WTC11 (cell line): Measurements from ENCODE around the gene COMMD10. TPM values are rescaled to one million over a fixed set of nuclear protein-coding genes. Genes with fewer than 3 reads are reported as not detected.

Source experiments
- ATAC-seq: fragments of 200-7000 bp; cut with Tn5 transposase; 2 replicates; pipeline ENCODE4 v1.10.0; 2021; ENCODE audit warnings: mild to moderate bottlenecking, moderate library complexity
- CTCF ChIA-PET: fragments of 300-600 bp; sonication (Branson Sonifier 250); formaldehyde crosslinking; loops from one replicate; lab custom pipeline; 2021; ENCODE audit warnings: antibody characterized with exemption; lab: Charles Lee
- POLR2A ChIA-PET: fragments of 350-600 bp; sonication (Branson Sonifier 250); formaldehyde crosslinking; loops from one replicate; lab custom pipeline; 2021; ENCODE audit warnings: antibody characterized with exemption; lab: Charles Lee
- DNase-seq: peaks from one replicate; pipeline ENCODE4 v3.0.0; 2021; ENCODE audit warnings: low spot score
- H3K27ac Mint-ChIP-seq: 2 replicates; pipeline ENCODE4 v1.8.0; 2021; ENCODE audit warnings: mixed read lengths
- H3K27me3 Mint-ChIP-seq: 2 replicates; pipeline ENCODE4 v1.8.0; 2021; ENCODE audit warnings: low read depth, mild to moderate bottlenecking, moderate library complexity, mixed read lengths
- H3K36me3 Mint-ChIP-seq: 2 replicates; pipeline ENCODE4 v1.8.0; 2021; ENCODE audit warnings: mixed read lengths
- H3K4me1 Mint-ChIP-seq: 2 replicates; pipeline ENCODE4 v1.8.0; 2022; ENCODE audit warnings: mixed read lengths
- H3K4me3 Mint-ChIP-seq: 2 replicates; pipeline ENCODE4 v1.8.0; 2021; ENCODE audit warnings: mild to moderate bottlenecking, moderate library complexity, mixed read lengths
- H3K9me3 Mint-ChIP-seq: 2 replicates; pipeline ENCODE4 v1.8.0; 2021; ENCODE audit warnings: mixed read lengths
- ATF1 ChIP-seq: sonication (generic); formaldehyde crosslinking; IDR thresholded peaks from 2 replicates; pipeline ENCODE4 v1.8.1; 2023; ENCODE audit warnings: mild to moderate bottlenecking, moderate library complexity, missing genetic modification reagents
- CBFB ChIP-seq: sonication (generic); formaldehyde crosslinking; IDR thresholded peaks from 2 replicates; pipeline ENCODE4 v1.8.1; 2022; ENCODE audit warnings: mild to moderate bottlenecking, low read depth, missing genetic modification reagents
- GABPB1 ChIP-seq: sonication (generic); formaldehyde crosslinking; IDR thresholded peaks from 2 replicates; pipeline ENCODE4 v1.8.1; 2023; ENCODE audit warnings: mild to moderate bottlenecking, missing genetic modification reagents
- JAZF1 ChIP-seq: fragments of 250-450 bp; sonication (Bioruptor Pico); IDR thresholded peaks from 2 replicates; pipeline ENCODE4 v1.9.0; 2021; ENCODE audit warnings: moderate library complexity, mild to moderate bottlenecking, inconsistent platforms
- NR1H2 ChIP-seq: sonication (generic); formaldehyde crosslinking; IDR thresholded peaks from 2 replicates; pipeline ENCODE4 v1.9.0; 2021; ENCODE audit warnings: mild to moderate bottlenecking, moderate library complexity, missing genetic modification reagents
- NR3C1 ChIP-seq: sonication (generic); formaldehyde crosslinking; conservative IDR thresholded peaks from 2 replicates; pipeline ENCODE4 v1.8.1; 2023; ENCODE audit warnings: low read depth, mild to moderate bottlenecking, missing genetic modification reagents
- SMAD4 ChIP-seq: sonication (generic); formaldehyde crosslinking; IDR thresholded peaks from 2 replicates; pipeline ENCODE4 v1.8.0; 2022; ENCODE audit warnings: mild to moderate bottlenecking, missing genetic modification reagents
- TP53 ChIP-seq: sonication (generic); formaldehyde crosslinking; IDR thresholded peaks from 2 replicates; pipeline ENCODE4 v1.8.1; 2023; ENCODE audit warnings: mild to moderate bottlenecking, missing genetic modification reagents
- ZBTB21 ChIP-seq: sonication (generic); formaldehyde crosslinking; IDR thresholded peaks from 2 replicates; pipeline ENCODE4 v1.8.1; 2023; ENCODE audit warnings: mild to moderate bottlenecking, missing genetic modification reagents, borderline replicate concordance
- ZNF138 ChIP-seq: sonication (generic); formaldehyde crosslinking; conservative IDR thresholded peaks from 2 replicates; pipeline ENCODE4 v1.8.1; 2022; ENCODE audit warnings: mild to moderate bottlenecking, moderate library complexity, missing genetic modification reagents
- ZNF396 ChIP-seq: fragments of 250-450 bp; sonication (Bioruptor Pico); IDR thresholded peaks from 2 replicates; pipeline ENCODE4 v1.8.0; 2021; ENCODE audit warnings: mild to moderate bottlenecking, moderate library complexity, borderline replicate concordance
- total RNA-seq: library from RNA; stranded (reverse); gene quantifications from 3 replicates; pipeline ENCODE4 v1.2.3, GENCODE V29; 2021
- TF ChIP-seq, protein P1 (sequence below): sonication (generic); formaldehyde crosslinking; IDR thresholded peaks from 2 replicates; pipeline ENCODE4 v1.8.1; 2023; ENCODE audit warnings: mild to moderate bottlenecking, missing genetic modification reagents
- TF ChIP-seq, protein P2 (sequence below): sonication (generic); formaldehyde crosslinking; IDR thresholded peaks from 2 replicates; pipeline ENCODE4 v1.8.1; 2023; ENCODE audit warnings: mild to moderate bottlenecking, missing genetic modification reagents, borderline replicate concordance
- TF ChIP-seq, protein P3 (sequence below): sonication (generic); formaldehyde crosslinking; IDR thresholded peaks from 2 replicates; pipeline ENCODE4 v1.8.0; 2023; ENCODE audit warnings: mild to moderate bottlenecking, missing genetic modification reagents
- TF ChIP-seq, protein P4 (sequence below): sonication (generic); formaldehyde crosslinking; IDR thresholded peaks from 2 replicates; pipeline ENCODE4 v1.8.1; 2023; ENCODE audit warnings: mild to moderate bottlenecking, missing genetic modification reagents
- TF ChIP-seq, protein P5 (sequence below): fragments of 250-450 bp; sonication (Bioruptor Pico); IDR thresholded peaks from 2 replicates; pipeline ENCODE4 v2.1.2; 2022; ENCODE audit warnings: mild to moderate bottlenecking, moderate library complexity
- TF ChIP-seq, protein P6 (sequence below): sonication (generic); formaldehyde crosslinking; IDR thresholded peaks from 2 replicates; pipeline ENCODE4 v1.8.0; 2023; ENCODE audit warnings: missing genetic modification reagents
- TF ChIP-seq, protein P7 (sequence below): fragments of 250-450 bp; sonication (Bioruptor Pico); IDR thresholded peaks from 2 replicates; pipeline ENCODE4 v1.9.0; 2021; ENCODE audit warnings: mild to moderate bottlenecking, borderline replicate concordance

The COMMD10 gene
- total RNA-seq, 1 experiment from 2014 or later: 34.5 TPM

DNA sequence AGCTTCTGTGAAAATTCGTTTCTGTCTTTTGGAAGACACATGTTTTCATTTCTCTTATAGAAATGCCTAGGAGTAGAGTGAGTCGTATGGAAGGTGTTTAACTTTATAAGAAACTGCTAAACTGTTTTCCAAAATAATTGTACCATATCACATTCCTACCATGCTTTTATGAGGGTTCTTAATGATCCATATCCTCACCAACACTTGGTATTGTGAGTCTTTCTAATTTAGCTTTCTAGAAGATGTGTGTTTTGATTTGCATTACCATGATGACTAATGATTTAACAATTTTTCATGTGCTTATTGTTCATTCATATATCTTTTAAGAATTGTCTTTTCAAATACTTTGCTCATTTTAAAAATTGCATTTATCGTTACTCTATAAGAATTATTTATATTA is 223.6 kb downstream of the COMMD10 start:
- Mint-ChIP-seq H3K9me3 (peaks cover 19% of the 10 kb centered on the region), H3K27ac (no peak overlapping the region), H3K4me1 (peaks cover 13% of the 10 kb centered on the region), H3K4me3 (no peak overlapping the region), H3K36me3 (peaks cover 44% of the 10 kb centered on the region), H3K27me3 (no peaks in the 10 kb centered on the region)
- TF ChIP-seq, protein P1, sequence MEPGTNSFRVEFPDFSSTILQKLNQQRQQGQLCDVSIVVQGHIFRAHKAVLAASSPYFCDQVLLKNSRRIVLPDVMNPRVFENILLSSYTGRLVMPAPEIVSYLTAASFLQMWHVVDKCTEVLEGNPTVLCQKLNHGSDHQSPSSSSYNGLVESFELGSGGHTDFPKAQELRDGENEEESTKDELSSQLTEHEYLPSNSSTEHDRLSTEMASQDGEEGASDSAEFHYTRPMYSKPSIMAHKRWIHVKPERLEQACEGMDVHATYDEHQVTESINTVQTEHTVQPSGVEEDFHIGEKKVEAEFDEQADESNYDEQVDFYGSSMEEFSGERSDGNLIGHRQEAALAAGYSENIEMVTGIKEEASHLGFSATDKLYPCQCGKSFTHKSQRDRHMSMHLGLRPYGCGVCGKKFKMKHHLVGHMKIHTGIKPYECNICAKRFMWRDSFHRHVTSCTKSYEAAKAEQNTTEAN (CRISPR knock-in tag): no peak
- TF ChIP-seq ZBTB21 (CRISPR knock-in tag): no peak
- no peak for TF ChIP-seq ZNF138 (CRISPR knock-in tag)
- TF ChIP-seq, protein P2, sequence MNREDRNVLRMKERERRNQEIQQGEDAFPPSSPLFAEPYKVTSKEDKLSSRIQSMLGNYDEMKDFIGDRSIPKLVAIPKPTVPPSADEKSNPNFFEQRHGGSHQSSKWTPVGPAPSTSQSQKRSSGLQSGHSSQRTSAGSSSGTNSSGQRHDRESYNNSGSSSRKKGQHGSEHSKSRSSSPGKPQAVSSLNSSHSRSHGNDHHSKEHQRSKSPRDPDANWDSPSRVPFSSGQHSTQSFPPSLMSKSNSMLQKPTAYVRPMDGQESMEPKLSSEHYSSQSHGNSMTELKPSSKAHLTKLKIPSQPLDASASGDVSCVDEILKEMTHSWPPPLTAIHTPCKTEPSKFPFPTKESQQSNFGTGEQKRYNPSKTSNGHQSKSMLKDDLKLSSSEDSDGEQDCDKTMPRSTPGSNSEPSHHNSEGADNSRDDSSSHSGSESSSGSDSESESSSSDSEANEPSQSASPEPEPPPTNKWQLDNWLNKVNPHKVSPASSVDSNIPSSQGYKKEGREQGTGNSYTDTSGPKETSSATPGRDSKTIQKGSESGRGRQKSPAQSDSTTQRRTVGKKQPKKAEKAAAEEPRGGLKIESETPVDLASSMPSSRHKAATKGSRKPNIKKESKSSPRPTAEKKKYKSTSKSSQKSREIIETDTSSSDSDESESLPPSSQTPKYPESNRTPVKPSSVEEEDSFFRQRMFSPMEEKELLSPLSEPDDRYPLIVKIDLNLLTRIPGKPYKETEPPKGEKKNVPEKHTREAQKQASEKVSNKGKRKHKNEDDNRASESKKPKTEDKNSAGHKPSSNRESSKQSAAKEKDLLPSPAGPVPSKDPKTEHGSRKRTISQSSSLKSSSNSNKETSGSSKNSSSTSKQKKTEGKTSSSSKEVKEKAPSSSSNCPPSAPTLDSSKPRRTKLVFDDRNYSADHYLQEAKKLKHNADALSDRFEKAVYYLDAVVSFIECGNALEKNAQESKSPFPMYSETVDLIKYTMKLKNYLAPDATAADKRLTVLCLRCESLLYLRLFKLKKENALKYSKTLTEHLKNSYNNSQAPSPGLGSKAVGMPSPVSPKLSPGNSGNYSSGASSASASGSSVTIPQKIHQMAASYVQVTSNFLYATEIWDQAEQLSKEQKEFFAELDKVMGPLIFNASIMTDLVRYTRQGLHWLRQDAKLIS (CRISPR knock-in tag): no peak
- TF ChIP-seq TP53: no peak
- no peak for TF ChIP-seq CBFB
- TF ChIP-seq, protein P3, sequence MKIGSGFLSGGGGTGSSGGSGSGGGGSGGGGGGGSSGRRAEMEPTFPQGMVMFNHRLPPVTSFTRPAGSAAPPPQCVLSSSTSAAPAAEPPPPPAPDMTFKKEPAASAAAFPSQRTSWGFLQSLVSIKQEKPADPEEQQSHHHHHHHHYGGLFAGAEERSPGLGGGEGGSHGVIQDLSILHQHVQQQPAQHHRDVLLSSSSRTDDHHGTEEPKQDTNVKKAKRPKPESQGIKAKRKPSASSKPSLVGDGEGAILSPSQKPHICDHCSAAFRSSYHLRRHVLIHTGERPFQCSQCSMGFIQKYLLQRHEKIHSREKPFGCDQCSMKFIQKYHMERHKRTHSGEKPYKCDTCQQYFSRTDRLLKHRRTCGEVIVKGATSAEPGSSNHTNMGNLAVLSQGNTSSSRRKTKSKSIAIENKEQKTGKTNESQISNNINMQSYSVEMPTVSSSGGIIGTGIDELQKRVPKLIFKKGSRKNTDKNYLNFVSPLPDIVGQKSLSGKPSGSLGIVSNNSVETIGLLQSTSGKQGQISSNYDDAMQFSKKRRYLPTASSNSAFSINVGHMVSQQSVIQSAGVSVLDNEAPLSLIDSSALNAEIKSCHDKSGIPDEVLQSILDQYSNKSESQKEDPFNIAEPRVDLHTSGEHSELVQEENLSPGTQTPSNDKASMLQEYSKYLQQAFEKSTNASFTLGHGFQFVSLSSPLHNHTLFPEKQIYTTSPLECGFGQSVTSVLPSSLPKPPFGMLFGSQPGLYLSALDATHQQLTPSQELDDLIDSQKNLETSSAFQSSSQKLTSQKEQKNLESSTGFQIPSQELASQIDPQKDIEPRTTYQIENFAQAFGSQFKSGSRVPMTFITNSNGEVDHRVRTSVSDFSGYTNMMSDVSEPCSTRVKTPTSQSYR (CRISPR knock-in tag): no peak
- TF ChIP-seq ATF1 (CRISPR knock-in tag): no peak
- TF ChIP-seq, protein P4, sequence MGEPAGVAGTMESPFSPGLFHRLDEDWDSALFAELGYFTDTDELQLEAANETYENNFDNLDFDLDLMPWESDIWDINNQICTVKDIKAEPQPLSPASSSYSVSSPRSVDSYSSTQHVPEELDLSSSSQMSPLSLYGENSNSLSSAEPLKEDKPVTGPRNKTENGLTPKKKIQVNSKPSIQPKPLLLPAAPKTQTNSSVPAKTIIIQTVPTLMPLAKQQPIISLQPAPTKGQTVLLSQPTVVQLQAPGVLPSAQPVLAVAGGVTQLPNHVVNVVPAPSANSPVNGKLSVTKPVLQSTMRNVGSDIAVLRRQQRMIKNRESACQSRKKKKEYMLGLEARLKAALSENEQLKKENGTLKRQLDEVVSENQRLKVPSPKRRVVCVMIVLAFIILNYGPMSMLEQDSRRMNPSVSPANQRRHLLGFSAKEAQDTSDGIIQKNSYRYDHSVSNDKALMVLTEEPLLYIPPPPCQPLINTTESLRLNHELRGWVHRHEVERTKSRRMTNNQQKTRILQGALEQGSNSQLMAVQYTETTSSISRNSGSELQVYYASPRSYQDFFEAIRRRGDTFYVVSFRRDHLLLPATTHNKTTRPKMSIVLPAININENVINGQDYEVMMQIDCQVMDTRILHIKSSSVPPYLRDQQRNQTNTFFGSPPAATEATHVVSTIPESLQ: no peak
- no peak for TF ChIP-seq NR3C1 (CRISPR knock-in tag)
- TF ChIP-seq SMAD4 (CRISPR knock-in tag): no peak
- TF ChIP-seq, protein P5, sequence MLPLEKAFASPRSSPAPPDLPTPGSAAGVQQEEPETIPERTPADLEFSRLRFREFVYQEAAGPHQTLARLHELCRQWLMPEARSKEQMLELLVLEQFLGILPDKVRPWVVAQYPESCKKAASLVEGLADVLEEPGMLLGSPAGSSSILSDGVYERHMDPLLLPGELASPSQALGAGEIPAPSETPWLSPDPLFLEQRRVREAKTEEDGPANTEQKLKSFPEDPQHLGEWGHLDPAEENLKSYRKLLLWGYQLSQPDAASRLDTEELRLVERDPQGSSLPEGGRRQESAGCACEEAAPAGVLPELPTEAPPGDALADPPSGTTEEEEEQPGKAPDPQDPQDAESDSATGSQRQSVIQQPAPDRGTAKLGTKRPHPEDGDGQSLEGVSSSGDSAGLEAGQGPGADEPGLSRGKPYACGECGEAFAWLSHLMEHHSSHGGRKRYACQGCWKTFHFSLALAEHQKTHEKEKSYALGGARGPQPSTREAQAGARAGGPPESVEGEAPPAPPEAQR (CRISPR knock-in tag): no peak
- TF ChIP-seq NR1H2 (CRISPR knock-in tag): no peak
- POLR2A ChIA-PET: no interaction called here
- ATAC-seq: no peak
- DNase-seq: no peak
- CTCF ChIA-PET: no interaction called here

DNA sequence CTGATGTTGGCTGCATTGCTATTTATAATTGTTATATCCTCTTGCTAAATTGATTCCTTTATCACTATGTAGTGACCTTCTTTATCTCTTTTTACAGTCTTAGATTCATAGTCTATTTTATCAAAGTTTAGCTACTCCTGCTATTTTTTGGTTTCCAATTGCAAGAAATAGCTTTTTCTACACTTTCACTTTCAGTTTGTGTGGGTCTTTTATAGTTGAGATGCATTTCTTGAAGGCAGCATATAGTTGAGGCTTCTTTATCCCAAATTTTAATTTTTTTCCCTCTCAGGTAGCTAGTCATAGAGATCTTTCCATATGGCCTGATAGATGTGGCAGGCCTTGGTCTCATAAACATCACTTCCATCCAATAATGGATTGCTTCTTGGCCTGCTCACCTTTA is 228.5 kb downstream of the COMMD10 start:
- Mint-ChIP-seq H3K4me3 (no peak overlapping the region), H3K27me3 (no peaks in the 10 kb centered on the region), H3K4me1 (no peaks in the 10 kb centered on the region), H3K27ac (no peak overlapping the region), H3K9me3 (peaks cover 8% of the 10 kb centered on the region), H3K36me3 (peaks cover 16% of the 10 kb centered on the region)
- ChIA-PET CTCF (no interaction called here), POLR2A (no interaction called here)
- no peak for DNase-seq
- ATAC-seq: no peak
- TF ChIP-seq, protein P1 (CRISPR knock-in tag): no peak
- TF ChIP-seq, protein P6, sequence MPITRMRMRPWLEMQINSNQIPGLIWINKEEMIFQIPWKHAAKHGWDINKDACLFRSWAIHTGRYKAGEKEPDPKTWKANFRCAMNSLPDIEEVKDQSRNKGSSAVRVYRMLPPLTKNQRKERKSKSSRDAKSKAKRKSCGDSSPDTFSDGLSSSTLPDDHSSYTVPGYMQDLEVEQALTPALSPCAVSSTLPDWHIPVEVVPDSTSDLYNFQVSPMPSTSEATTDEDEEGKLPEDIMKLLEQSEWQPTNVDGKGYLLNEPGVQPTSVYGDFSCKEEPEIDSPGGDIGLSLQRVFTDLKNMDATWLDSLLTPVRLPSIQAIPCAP (CRISPR knock-in tag): no peak
- no peak for TF ChIP-seq ZNF396
- TF ChIP-seq, protein P7, sequence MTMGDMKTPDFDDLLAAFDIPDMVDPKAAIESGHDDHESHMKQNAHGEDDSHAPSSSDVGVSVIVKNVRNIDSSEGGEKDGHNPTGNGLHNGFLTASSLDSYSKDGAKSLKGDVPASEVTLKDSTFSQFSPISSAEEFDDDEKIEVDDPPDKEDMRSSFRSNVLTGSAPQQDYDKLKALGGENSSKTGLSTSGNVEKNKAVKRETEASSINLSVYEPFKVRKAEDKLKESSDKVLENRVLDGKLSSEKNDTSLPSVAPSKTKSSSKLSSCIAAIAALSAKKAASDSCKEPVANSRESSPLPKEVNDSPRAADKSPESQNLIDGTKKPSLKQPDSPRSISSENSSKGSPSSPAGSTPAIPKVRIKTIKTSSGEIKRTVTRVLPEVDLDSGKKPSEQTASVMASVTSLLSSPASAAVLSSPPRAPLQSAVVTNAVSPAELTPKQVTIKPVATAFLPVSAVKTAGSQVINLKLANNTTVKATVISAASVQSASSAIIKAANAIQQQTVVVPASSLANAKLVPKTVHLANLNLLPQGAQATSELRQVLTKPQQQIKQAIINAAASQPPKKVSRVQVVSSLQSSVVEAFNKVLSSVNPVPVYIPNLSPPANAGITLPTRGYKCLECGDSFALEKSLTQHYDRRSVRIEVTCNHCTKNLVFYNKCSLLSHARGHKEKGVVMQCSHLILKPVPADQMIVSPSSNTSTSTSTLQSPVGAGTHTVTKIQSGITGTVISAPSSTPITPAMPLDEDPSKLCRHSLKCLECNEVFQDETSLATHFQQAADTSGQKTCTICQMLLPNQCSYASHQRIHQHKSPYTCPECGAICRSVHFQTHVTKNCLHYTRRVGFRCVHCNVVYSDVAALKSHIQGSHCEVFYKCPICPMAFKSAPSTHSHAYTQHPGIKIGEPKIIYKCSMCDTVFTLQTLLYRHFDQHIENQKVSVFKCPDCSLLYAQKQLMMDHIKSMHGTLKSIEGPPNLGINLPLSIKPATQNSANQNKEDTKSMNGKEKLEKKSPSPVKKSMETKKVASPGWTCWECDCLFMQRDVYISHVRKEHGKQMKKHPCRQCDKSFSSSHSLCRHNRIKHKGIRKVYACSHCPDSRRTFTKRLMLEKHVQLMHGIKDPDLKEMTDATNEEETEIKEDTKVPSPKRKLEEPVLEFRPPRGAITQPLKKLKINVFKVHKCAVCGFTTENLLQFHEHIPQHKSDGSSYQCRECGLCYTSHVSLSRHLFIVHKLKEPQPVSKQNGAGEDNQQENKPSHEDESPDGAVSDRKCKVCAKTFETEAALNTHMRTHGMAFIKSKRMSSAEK (CRISPR knock-in tag): no peak
- no peak for TF ChIP-seq JAZF1 (CRISPR knock-in tag)
- TF ChIP-seq GABPB1 (CRISPR knock-in tag): no peak
